GM21367 (cell line): ENCODE data around the gene STK38L.

ENCODE experiments used
- ATAC-seq: cut with Tn5 transposase; IDR thresholded peaks from one replicate; pipeline ENCODE4 v1.9.1; 2021; ENCODE audit not compliant: unreplicated experiment

Gene STK38L

GRCh38 chr12:27344760-27345159 is 100.7 kb downstream of the STK38L start:
- no peak for ATAC-seq

- ATAC-seq = no peak
Observed at GRCh38 chr12:27345376-27345775, 101.3 kb downstream of the STK38L start.

- no peak for ATAC-seq
Observed at GRCh38 chr12:27347779-27348178, 103.7 kb downstream of the STK38L start.

GRCh38 chr12:27351476-27351875 is 107.4 kb downstream of the STK38L start:
- no peak for ATAC-seq

- no peak for ATAC-seq
Observed at GRCh38 chr12:27355486-27355885, 111.4 kb downstream of the STK38L start.

GRCh38 chr12:27355979-27356378 is 111.9 kb downstream of the STK38L start:
- ATAC-seq = no peak

GRCh38 chr12:27359578-27360340 is 115.7 kb downstream of the STK38L start:
- no peak for ATAC-seq

- no peak for ATAC-seq
Observed at GRCh38 chr12:27361372-27361771, 117.3 kb downstream of the STK38L start.

GRCh38 chr12:27366621-27367020 is 122.5 kb downstream of the STK38L start:
- no peak for ATAC-seq

GRCh38 chr12:27367078-27367477 is 123.0 kb downstream of the STK38L start:
- ATAC-seq = no peak
